NB4 (cell line): Measurements from ENCODE around the gene SESN3.
"Not testable (repeated sequence)": the region's sequence is repeated elsewhere in the genome, so short reads cannot be mapped to it uniquely, and the experiment has no call there.

ENCODE experiments used
- DNase-seq: peaks from one replicate; pipeline ENCODE4 v3.0.0; 2010; ENCODE audit warnings: low read depth
- H3K4me3 ChIP-seq: one replicate; pipeline ENCODE4 v1.5.1; 2011; ENCODE audit warnings: mild to moderate bottlenecking, low read depth, low read length, moderate library complexity
- CTCF ChIP-seq: IDR thresholded peaks from one replicate; pipeline ENCODE4 v1.5.1; 2012; ENCODE audit warnings: low read depth, low read length
- MAX ChIP-seq: IDR thresholded peaks from 2 replicates; pipeline ENCODE4 v1.6.1; 2011; ENCODE audit warnings: low read depth, low read length
- MYC ChIP-seq: IDR thresholded peaks from 2 replicates; pipeline ENCODE4 v1.6.1; 2011; ENCODE audit warnings: low read depth, low read length
- POLR2A ChIP-seq: IDR thresholded peaks from 2 replicates; pipeline ENCODE4 v1.6.1; 2011; ENCODE audit warnings: mild to moderate bottlenecking; ENCODE audit not compliant: insufficient read length; ENCODE audit errors: extremely low read depth

The SESN3 gene, protein sequence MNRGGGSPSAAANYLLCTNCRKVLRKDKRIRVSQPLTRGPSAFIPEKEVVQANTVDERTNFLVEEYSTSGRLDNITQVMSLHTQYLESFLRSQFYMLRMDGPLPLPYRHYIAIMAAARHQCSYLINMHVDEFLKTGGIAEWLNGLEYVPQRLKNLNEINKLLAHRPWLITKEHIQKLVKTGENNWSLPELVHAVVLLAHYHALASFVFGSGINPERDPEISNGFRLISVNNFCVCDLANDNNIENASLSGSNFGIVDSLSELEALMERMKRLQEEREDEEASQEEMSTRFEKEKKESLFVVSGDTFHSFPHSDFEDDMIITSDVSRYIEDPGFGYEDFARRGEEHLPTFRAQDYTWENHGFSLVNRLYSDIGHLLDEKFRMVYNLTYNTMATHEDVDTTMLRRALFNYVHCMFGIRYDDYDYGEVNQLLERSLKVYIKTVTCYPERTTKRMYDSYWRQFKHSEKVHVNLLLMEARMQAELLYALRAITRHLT

DNA sequence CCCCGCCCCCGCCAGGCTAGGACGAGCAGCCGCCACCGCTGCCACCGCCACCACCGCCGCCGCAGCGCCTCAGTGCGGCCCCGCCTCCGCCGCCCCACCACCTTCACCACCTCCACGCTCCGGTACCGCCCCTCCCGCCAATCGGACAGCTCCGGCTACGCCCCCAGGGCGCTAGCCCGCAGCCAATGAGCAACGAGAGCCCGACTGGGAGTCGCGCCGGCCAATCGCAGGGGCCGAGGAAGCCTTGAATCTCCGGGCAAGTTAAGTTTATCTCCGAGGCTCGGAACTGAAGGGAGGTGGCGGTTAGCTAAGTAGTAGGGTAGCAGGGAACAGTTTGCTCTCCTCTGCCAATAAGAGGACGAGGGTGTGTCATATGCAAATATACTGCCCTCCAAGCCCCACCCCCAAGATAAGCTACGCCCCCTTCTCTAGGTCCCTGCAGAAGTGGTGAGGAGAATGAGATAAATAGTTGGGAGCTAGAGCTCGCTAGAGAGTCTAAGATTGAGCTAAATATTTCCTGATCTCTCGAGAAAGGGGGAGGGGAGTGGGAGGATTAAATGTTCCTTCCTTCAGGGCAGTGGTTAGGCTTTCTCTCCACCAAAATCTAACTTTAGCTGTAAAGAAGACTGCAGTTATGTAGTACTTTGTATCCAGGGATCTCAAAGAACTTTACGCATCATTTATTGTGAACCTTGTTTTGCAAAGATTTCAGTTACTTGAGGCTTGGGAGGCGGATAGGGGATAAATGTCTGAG is at the start of gene SESN3:
Gene SESN3 (minus strand): TSS at position 76 of the 754 bp plus-strand sequence. CDS start 342 bp downstream, outside the sequence.
- TF ChIP-seq MYC: peak; percentile 59
- TF ChIP-seq POLR2A: peak; percentile 84
- TF ChIP-seq MAX: peak; percentile 40
- TF ChIP-seq CTCF: peak; percentile 23
- peak; percentile 100 for DNase-seq
- peak within 1 kb of the TSS; percentile 84 for H3K4me3 ChIP-seq

DNA sequence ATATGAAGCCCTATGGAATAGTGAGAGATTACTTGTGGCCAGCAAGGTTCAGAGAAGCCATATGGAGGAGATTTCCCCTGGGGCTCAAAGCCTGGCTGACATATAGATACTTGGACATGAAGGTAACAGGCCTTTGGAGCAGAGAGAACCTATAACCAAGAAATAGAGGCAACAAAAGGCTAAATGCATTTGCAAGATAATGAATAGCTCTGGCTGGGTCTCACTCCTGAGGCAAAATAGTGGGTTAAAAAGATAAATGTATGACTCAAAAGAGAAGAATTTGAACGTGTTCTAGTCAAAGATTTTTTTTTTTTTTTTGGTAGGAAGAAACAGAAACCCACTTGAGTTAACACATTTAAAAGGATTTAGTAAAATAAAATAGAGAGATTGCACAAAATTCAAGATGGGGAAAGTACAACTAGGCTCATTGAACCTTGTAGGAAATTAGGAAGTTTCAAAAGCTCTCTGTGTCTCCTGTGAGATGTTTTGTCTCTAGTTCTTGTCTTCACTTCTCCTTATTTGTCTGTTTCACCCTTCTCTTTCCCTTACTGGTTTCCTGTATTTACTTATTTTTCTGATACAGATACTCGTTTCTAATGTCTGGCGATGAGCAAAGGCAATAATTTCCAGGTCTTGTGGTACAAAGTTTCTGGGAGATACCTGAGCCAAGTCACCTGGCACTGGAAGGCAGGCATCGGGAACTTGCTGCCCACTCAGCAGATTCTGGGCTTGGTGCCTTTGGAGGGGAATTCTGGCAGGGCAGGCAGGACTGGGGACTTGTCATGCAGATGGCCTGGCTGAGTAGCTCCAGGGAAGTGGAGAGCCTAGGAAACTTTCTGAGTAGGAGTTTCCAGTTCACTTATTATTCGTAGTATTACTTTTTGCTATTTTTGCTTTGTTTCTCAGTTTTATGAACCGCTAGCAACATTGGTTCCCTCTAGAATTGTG is 49.2 kb upstream of the SESN3 start:
- no peak for DNase-seq
- TF ChIP-seq MAX (no peak), MYC (no peak), CTCF (no peak), POLR2A (no peak)
- no peak overlapping the region for H3K4me3 ChIP-seq

DNA sequence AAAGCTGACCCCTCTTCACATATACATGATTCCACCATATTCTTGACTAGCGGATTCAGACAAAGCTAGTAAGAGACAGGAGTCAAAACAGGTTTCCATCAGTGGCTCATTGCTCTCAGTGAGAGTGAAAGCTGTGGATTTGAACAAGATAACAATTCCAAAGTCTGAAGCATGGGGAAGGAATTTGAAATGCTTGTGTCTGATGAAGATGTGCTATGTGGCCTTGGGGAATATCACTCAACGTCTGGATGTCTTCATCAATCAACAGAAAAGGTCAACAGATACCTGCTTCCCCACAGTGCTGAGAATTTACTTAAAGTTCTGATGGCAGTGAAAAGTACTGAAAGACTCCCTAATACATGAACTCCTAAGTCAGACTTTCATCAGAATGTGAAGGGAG is 46.9 kb upstream of the SESN3 start:
- DNase-seq: no peak
- H3K4me3 ChIP-seq: no peak overlapping the region
- TF ChIP-seq MAX (no peak), POLR2A (no peak), MYC (no peak), CTCF (no peak)

DNA sequence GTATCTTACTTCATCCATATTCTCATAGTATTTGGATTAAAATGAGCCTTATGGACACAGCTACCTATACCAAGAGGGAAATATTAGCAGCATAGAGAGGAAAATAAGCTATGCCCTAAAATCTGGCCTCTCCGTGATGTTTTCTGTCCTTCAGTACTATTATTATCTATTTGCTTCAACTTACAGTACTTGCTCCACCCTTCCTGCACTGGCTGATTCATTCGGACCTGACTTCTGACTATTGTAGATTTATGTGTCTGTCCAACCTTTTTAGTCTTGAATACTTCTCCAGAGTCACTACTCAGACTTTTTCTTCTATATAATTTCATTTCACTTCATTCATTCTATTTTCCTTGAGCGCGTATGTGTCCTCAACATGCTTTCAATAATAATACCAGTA is 45.1 kb upstream of the SESN3 start:
- no peak overlapping the region for H3K4me3 ChIP-seq
- TF ChIP-seq CTCF: no peak
- TF ChIP-seq MYC: no peak
- TF ChIP-seq POLR2A: no peak
- no peak for TF ChIP-seq MAX
- DNase-seq: no peak

GRCh38 chr11:95273618-95274017 is 42.6 kb upstream of the SESN3 start:
- DNase-seq, H3K4me3 ChIP-seq: not testable (repeated sequence)
